Uterus (tissue), 2 donors: ENCODE data around the gene C4A.
"Not testable (repeated sequence)": the region's sequence is repeated elsewhere in the genome, so short reads cannot be mapped to it uniquely, and the experiment has no call there.

Source experiments
- POLR2A ChIP-seq, 2 donors: fragments of 450-650 bp; IDR thresholded peaks; one replicate each; pipeline ENCODE4 v1.6.1; 2016; ENCODE audit warnings: antibody characterized with exemption in 2 of 2, mild to moderate bottlenecking in 1 of 2, moderate library complexity in 1 of 2
- TF ChIP-seq, protein P1 (sequence below), 4 experiments: fragments of 200-600 bp in 2 of 4; fragments of 450-650 bp in 2 of 4; sonication (generic) in 2 of 4; IDR thresholded peaks; one replicate each; pipeline ENCODE4 v1.5.1; 2016 to 2019; ENCODE audit warnings: antibody characterized with exemption in 4 of 4, mild to moderate bottlenecking in 2 of 4, moderate library complexity in 1 of 4

DNA sequence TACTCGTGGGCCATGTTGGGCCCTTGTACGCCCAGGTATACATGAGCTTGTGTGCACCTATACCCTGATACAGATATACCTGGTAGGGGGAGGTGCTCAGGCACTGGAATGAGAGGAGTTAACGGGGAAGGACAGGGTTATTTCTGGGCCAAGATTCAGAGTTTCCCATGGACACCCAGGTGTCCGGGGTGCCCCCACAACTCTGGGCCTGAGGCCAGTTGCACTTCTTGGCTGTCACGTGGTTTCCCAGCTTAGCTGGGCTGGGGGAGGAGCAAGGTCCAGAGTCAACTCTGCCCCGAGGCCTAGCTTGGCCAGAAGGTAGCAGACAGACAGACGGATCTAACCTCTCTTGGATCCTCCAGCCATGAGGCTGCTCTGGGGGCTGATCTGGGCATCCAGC, at the start of gene C4A:
- TF ChIP-seq, protein P1, sequence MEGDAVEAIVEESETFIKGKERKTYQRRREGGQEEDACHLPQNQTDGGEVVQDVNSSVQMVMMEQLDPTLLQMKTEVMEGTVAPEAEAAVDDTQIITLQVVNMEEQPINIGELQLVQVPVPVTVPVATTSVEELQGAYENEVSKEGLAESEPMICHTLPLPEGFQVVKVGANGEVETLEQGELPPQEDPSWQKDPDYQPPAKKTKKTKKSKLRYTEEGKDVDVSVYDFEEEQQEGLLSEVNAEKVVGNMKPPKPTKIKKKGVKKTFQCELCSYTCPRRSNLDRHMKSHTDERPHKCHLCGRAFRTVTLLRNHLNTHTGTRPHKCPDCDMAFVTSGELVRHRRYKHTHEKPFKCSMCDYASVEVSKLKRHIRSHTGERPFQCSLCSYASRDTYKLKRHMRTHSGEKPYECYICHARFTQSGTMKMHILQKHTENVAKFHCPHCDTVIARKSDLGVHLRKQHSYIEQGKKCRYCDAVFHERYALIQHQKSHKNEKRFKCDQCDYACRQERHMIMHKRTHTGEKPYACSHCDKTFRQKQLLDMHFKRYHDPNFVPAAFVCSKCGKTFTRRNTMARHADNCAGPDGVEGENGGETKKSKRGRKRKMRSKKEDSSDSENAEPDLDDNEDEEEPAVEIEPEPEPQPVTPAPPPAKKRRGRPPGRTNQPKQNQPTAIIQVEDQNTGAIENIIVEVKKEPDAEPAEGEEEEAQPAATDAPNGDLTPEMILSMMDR (IDR thresholded peaks at IDR 0.05), result not testable (repeated sequence)
- not testable (repeated sequence) for TF ChIP-seq POLR2A (IDR thresholded peaks at IDR 0.05)
